Left ventricle myocardium inferior (tissue), 1 donor: ENCODE measurements around the gene KRT84. TPM values are rescaled to one million over a fixed set of nuclear protein-coding genes. Genes with fewer than 3 reads are reported as not detected.

ENCODE experiments used
- DNase-seq: peaks from one replicate; pipeline ENCODE4 v3.0.0-alpha.2; 2020
- H3K27ac ChIP-seq: fragments of 200-600 bp; replicated peaks from 2 replicates; pipeline ENCODE4 v1.8.0; 2021
- H3K27me3 ChIP-seq: fragments of 200-600 bp; 2 replicates; pipeline ENCODE4 v1.8.0; 2021; ENCODE audit warnings: low read depth
- H3K36me3 ChIP-seq: fragments of 200-600 bp; 2 replicates; pipeline ENCODE4 v1.8.0; 2021
- H3K4me1 ChIP-seq: fragments of 200-600 bp; 2 replicates; pipeline ENCODE4 v1.8.0; 2021
- H3K4me3 ChIP-seq: fragments of 200-600 bp; 2 replicates; pipeline ENCODE4 v1.8.0; 2021; ENCODE audit warnings: mild to moderate bottlenecking, moderate library complexity
- H3K9me3 ChIP-seq: fragments of 200-600 bp; replicated peaks from 2 replicates; pipeline ENCODE4 v1.8.0; 2021
- CTCF ChIP-seq: fragments of 200-600 bp; IDR thresholded peaks from 2 replicates; pipeline ENCODE4 v1.8.0; 2021; ENCODE audit warnings: antibody characterized with exemption, mild to moderate bottlenecking, borderline replicate concordance
- intact Hi-C: fragments of 100-400 bp; cut with micrococcal nuclease; formaldehyde crosslinking; loops from one replicate; pipeline ENCODE4 v1.11.0; 2022
- total RNA-seq: library from RNA; stranded (reverse); fragmentation: NEBNext Ultra II Directional; extraction: Animal tissue kit (Norgen Biotek cat#: 25700); gene quantifications from one replicate; pipeline ENCODE4 v1.2.1, GENCODE V29; 2021
- donor health status: DM: no; HTN: yes; CAD: no; lungs with severe emphysema.

The KRT84 gene
- total RNA-seq, 1 donor from 2014 or later, result not detected

- H3K9me3 ChIP-seq, result no peaks in the 10 kb centered on the region
- H3K36me3 ChIP-seq, result no peaks in the 10 kb centered on the region
- H3K27me3 ChIP-seq, result peaks cover 33% of the 10 kb centered on the region
- peaks cover 12% of the 10 kb centered on the region for H3K4me1 ChIP-seq
- DNase-seq, result no peak
- peak overlapping the region; percentile 12 for H3K27ac ChIP-seq
- TF ChIP-seq CTCF, result peak; percentile 53
- intact Hi-C loops, result no loop called here
- H3K4me3 ChIP-seq, result no peak overlapping the region
Observed at GRCh38 chr12:52390739-52391617, 5.5 kb upstream of the KRT84 start.

GRCh38 chr12:52389313-52390207, 4.1 kb upstream of the KRT84 start:
- Histone ChIP-seq H3K9me3 (no peaks in the 10 kb centered on the region), H3K4me1 (peaks cover 12% of the 10 kb centered on the region), H3K27ac (no peak overlapping the region), H3K4me3 (no peak overlapping the region), H3K36me3 (no peaks in the 10 kb centered on the region), H3K27me3 (peaks cover 30% of the 10 kb centered on the region)
- no peak for DNase-seq
- TF ChIP-seq CTCF, result no peak
- intact Hi-C loops, result no loop called here

GRCh38 chr12:52387859-52388258, 2.4 kb upstream of the KRT84 start:
- intact Hi-C loops, result no loop called here
- no peak for TF ChIP-seq CTCF
- DNase-seq, result no peak

GRCh38 chr12:52383331-52383730, 2.1 kb downstream of the KRT84 start:
- no peak for TF ChIP-seq CTCF
- no peaks in the 10 kb centered on the region for H3K36me3 ChIP-seq
- no peak overlapping the region for H3K4me3 ChIP-seq
- intact Hi-C loops, result no loop called here
- no peak overlapping the region for H3K27ac ChIP-seq
- no peaks in the 10 kb centered on the region for H3K9me3 ChIP-seq
- no peaks in the 10 kb centered on the region for H3K4me1 ChIP-seq
- no peak for DNase-seq
- H3K27me3 ChIP-seq, result peaks cover 39% of the 10 kb centered on the region

More at GRCh38 chr12:52387859-52388258, 2.4 kb upstream of the KRT84 start:
- H3K9me3 ChIP-seq, result no peaks in the 10 kb centered on the region
- peaks cover 12% of the 10 kb centered on the region for H3K4me1 ChIP-seq
- H3K27me3 ChIP-seq, result peaks cover 38% of the 10 kb centered on the region
- no peak overlapping the region for H3K4me3 ChIP-seq
- H3K36me3 ChIP-seq, result no peaks in the 10 kb centered on the region
- H3K27ac ChIP-seq, result no peak overlapping the region

- Histone ChIP-seq H3K4me3 (no peak overlapping the region), H3K27ac (no peak overlapping the region), H3K27me3 (peaks cover 42% of the 10 kb centered on the region), H3K36me3 (no peaks in the 10 kb centered on the region), H3K9me3 (no peaks in the 10 kb centered on the region), H3K4me1 (no peaks in the 10 kb centered on the region)
- intact Hi-C loops, result no loop called here
- no peak for TF ChIP-seq CTCF
- DNase-seq, result no peak
Observed at GRCh38 chr12:52382854-52383253, 2.6 kb downstream of the KRT84 start.
